Right ventricle myocardium superior (tissue), 1 donor: ENCODE data around the gene ZFP92. TPM values are rescaled to one million over a fixed set of nuclear protein-coding genes. Genes with fewer than 3 reads are reported as not detected.
"Not testable (repeated sequence)": the region's sequence is repeated elsewhere in the genome, so short reads cannot be mapped to it uniquely, and the experiment has no call there.

Experiments
- ATAC-seq: fragments of 200-7000 bp; cut with Tn5 transposase; one replicate; pipeline ENCODE4 v1.9.1; 2020; ENCODE audit warnings: mild to moderate bottlenecking; ENCODE audit not compliant: poor library complexity
- DNase-seq: peaks from one replicate; pipeline ENCODE4 v3.0.0-alpha.2; 2020
- intact Hi-C: fragments of 100-400 bp; cut with DNase I; formaldehyde crosslinking; loops from one replicate; pipeline ENCODE4 v1.11.2; 2022
- total RNA-seq: library from RNA; stranded (reverse); fragmentation: NEBNext Ultra II Directional; extraction: Animal tissue kit (Norgen Biotek cat#: 25700); gene quantifications from one replicate; pipeline ENCODE4 v1.2.1, GENCODE V29; 2021
- donor health status: DM: no; HTN: yes; CAD: no; lungs with severe emphysema.

ZFP92 gene
- total RNA-seq, 1 donor from 2014 or later = 0.65 TPM

DNA sequence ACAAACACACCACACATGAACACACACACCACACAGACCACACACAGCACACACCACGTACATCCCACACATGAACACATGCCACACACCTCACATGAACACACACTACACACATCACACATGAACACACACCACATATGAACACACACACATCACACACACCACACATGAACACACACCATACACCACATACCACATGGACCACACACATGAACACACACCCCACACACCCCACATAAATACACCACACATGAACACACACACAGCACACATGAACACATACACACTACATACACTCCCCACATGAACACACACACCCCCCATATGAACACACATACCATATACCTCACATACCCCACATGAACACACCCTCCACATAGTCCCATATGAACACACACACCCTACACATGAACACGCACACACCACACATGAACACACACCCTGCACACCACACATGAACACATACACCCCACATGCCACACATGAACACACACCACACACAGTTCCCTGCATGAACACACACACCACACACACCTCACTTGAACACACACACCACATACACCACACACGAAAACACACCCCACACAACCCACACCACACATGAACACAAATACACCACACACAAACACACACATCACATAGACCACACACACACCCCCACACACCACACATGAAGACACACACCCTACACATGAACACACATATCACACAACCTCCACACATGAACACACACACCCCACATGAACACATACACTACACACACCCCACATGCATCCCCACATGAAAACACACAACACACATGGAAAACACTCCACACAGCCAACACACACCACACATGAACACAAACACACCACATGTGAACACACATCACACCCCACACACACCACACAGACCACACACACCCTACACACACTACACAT, 28.4 kb upstream of the ZFP92 start:
- intact Hi-C loops = no loop called here
- no peak for ATAC-seq
- no peak for DNase-seq

DNA sequence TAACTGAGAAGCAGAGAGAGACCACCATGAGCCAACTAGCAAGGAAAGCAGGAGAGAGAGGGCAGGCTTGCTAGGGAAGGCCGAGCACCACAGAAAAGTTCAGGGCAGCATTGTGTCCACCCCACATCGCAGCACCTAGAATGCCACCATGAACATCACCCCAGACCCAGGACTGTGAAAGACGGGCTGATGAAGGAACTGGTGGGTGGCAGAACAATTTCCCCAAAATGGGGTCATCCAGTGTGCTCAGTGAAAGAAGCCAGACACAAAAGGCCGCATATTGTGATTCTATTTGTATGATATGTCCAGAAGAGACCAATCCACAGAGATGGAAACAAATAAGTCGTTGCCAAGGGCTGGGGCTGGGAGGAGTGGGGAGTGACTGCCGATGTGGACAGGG, 26.9 kb upstream of the ZFP92 start:
- intact Hi-C loops = no loop called here
- DNase-seq = no peak
- no peak for ATAC-seq

DNA sequence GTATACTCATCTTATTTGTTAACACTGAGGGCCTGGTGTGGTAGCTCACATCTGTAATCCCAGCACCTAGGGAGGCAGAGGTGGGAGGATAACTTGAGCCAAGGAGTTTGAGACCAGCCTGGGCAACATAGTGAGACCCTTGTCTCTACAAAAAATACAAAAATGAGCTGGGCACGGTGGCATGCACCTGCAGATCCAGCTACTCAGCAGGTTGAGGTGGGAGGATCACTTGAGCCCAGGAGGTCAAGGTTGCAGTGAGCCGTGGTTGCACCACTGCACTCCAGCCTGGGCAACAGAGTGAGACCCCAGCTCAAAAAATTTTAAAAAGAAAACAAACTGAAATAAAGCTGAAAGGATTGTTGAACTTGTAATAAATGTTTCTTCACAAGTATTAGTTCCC, 26.3 kb upstream of the ZFP92 start:
- intact Hi-C loops, DNase-seq, ATAC-seq: not testable (repeated sequence)

DNA sequence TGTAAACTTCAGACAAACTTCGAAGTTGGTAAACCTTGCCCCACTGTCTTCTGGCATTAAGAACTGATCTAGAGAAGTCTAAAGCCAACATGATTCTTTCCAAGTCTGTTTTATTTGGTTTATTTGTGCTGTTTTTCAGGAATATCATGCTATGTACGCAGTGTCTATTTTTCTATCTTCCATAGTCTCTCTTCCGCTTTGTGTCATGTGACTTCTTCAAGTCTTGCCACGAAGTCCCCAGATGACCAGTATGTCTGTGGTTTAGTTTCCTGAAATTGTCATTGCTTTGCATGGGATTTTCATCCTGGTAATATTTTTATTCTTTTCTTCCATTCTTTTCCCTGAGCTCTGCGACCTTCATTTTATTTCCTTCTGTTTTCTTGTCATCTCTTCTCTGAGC, 25.2 kb upstream of the ZFP92 start:
- ATAC-seq (no peak), DNase-seq (no peak)
- intact Hi-C loops = no loop called here

DNA sequence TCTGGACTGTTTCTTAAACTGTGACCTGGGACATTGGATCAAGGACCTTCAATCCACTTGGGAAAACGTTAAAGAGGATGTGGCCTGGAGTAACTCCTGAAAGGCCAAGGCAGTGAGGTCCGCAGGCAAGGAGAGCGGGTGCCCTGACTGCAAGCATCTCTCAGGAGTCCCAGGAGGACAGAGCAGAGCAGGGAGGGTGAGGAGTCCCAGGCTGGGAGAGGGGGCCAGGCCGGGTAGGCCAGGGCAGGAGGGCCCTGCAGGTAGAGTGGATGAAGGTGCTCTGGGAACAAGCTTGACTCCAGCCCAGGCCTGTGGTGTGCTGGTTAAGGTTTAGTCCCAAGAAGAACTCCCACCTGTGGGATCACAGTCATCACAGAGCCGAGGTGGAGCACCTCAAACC, 23.9 kb upstream of the ZFP92 start:
- intact Hi-C loops = no loop called here
- DNase-seq = no peak
- no peak for ATAC-seq

DNA sequence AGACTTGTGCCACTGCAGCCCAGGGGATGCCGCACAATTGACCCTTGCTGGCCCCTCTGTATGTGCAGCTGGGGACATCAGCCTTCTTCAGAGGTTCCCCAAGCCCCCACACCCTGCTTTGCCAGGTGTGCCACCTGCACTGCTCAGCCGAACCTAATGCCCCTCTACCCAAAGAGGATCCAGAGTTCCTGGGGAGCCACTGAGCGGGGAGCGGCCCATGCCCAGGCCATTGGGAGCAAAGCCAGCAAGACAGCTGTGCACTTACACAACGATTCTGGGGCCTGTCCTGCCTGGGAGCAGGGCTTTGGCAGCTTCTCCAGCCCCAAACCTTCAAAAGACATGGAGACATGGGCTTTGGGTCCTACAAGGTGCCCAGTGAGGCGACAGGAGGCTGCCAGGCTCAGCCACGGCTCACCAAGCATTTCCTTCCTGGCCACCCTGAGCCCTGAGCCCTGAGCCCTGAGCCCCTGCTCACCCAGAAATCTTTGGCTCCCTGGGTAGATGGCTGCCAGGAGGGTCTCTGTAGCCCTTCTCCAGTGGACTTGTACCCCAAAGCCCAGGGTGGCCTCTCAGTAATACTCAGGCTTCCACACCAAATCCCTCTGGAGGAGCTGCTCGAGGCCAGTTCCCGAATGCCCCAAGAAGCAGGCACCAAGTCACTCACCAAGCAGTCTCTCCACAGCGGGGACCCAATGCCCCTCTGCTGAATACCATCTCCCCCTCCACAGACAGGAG, 23.1 kb upstream of the ZFP92 start:
- ATAC-seq (no peak), DNase-seq (peak; percentile 41)
- intact Hi-C loops = no loop called here

DNA sequence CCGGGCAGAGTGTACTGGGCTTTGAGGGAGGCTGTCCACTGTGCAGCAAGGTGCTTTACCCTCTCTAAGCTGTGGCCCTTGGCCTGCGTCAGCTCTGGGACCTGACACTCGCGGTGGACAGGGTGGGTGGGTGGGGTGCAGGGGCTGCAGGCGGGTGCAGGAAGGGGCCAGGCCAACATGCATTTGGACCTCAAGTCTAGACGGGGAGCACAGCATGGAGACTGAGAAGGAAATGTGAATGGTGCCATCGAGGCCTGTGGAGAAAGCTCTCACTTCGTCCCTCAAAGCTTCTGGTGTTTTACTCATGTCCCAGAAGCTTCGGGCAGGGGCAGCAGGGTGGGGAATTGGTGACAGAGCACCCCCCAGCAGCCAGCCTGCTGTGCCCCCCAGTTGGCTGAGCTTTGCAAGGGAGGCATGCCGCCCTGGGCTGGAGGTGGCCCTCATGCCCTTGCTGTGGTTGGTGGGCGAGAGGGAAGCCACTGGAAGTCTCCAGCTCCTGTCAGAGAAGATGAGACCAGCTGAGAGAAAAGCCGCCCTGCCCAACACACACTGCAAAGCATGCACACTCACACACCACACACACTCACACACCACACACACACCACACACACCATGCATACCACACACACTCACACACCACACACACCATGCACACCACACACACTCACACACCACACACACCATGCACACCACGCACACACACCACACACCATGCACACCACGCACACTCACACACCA, 22.4 kb upstream of the ZFP92 start:
- DNase-seq = no peak
- intact Hi-C loops = no loop called here

DNA sequence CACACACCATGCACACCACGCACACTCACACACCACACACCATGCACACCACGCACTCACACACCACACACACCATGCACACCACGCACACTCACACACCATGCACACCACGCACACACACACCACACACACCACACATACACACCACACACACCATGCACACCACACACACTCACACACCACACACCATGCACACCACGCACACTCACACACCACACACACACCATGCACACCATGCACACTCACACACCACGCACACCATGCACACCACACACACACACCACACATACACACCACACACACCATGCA, 21.9 kb upstream of the ZFP92 start:
- intact Hi-C loops, DNase-seq, ATAC-seq: not testable (repeated sequence)

More for the DNA sequence above, 22.4 kb upstream of the ZFP92 start:
- ATAC-seq = no peak

DNA sequence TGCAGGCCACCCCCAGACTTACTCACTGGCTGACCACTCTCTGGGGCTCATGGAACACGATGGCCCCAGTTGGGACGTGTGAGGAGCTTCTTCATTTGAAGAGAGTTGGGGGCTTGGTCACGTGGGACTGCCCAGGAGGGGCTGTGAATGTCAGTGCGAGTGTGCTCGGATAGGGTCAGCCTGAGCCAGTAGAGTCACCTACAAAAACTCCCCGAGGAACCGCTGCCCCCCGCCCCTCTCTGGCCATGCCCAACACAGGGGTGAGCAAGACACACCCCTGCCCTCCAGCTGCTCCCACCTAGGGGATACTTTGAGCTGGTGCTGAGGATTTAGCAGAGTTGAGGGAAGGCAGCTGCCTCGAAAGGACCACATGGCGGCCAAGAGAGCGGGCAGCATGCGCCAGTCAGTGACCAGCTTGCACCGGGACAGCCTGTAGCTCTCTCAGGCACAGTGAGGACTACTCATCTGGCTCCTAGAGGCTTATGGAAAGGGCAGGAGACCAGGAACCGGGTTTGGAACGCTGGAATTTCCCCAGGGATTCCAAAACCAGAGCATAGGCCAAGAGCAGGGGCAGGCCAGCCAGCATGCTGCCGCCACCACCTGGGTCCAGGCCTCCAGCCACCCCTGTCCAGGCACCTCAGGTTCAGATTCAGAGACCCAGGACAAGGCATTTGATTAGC, 18.5 kb upstream of the ZFP92 start:
- DNase-seq = no peak
- no peak for ATAC-seq
- intact Hi-C loops = no loop called here

DNA sequence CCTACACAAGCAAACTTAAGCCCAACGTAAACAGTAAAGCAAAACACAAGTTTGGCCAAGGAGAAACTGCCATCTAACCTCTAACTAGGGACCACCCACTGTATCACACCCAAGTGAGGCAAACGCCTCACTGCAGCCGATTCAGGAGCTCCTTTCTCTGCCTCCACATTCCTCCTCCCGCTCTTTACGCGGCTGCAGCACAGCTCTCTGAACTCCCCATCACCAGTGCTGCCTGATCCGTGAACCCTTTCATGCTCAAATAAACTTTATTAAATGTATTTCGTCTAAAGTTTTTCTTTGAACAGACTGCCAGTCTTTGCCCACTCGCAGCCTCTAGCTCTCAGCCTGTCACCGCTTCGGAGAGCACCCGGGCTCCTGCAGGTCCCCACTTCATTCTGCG, 16.7 kb upstream of the ZFP92 start:
- DNase-seq (no peak), ATAC-seq (no peak)
- intact Hi-C loops = no loop called here

DNA sequence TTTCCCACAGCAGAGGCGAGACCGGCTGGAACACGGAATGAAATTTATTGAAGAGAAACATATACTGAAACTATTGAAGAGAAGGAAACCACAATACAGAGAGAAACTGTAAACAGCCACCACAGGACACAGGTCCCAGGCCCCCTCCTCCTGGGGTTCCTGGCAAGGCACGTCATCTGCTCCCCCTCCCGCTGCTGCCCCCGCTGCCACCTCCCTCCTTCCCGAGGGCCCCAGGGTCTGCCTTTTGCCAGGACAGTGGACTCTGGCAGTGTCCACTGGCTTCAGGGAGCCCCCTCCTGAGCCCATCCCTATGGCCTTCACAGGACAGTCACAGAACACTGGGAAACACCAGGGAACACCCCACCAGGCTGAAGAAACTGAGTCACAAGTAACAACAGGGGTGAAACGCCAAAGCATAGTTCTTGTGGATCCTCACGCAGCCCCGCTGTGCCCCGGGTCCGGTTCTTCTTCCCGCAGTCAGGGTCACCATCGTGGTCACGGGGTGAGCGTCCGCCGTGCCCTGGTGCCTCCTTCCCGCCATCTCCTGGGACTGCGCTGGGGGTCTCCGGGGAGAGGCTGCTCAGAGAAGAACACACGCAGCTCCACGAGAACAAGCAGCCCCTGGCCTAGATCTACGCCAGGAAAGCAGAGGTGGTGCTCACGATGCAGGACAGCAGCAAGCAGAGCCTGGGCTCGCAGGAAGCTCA, 15.5 kb upstream of the ZFP92 start:
- intact Hi-C loops = no loop called here
- ATAC-seq (no peak), DNase-seq (no peak)

DNA sequence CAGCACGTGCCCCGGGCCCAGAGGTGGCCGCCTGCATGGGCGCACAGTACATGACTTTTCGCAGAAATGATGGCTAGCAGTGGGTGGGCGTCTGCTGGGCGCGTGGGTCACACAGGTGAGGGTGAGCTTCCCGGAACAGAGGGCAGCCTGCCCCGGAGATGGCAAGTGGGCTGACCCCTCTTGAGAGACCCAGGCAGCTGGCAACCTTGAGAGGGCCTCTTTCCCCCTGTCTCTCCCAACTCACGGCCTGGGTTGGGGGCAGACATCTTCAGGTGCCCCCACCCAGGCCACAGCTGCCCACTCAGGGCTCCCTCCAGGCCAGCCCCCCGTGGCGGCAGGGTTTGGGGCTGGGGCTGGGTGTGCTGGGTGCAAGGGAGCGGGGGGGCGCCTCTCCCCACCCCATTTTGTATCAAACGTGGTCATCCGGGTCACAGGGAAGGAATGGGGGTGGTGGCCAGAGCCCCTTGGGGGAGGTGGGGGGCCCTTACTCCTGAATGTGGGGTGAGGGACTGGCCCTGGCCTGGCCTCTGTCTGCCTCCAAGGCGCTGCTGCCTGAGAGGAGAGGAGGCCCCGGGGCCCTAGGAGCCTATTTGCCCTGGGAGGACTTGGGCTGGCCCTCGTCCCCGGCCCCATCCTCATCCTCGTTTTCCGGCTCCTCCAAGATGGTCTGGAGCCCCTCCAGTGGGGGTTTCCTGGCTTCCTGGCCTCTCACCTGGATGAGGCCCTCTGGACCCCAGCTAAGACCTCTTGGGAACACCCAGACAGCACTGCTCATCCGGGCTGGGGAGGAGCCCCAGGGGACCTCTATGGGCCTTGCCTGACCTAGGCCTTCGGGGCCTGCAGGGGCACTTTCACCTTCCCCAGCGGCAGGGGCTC, 14.7 kb upstream of the ZFP92 start:
- intact Hi-C loops = no loop called here
- ATAC-seq = no peak
- no peak for DNase-seq

DNA sequence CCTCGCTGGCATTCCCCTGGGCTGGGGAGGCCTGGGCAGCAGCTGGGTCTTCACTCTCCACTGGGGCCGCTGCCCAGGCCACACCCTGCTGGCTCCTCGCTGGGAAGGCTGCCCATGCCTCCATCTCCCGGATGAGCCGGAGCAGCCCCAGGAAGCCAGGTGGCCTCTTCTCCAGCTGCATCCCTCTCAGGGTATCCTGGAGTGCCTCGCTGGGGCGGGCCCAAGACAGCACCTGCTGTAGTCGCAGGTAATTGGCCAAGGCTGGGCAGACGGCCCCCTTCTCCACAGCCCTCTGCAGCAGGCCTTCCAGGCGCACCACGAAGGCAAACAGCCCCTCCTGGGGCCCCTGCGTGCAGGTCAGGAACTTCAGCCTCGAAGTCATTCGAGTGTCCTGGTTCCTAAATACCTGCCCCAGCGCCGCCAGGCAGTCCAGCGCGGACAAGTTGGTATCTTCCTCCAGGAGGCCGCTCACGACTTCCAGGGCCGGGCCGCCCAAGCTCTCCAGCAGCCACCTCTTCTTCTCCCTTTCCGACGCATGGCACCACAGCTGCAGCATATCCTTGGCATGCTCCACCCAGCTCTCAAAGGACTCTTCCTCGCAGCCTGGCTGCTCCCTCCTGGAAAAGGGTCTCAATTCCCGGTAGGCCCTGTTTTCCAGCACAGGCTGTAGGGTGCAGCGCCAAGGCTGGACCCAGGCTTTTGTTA, 13.9 kb upstream of the ZFP92 start:
- ATAC-seq (no peak), DNase-seq (no peak)
- intact Hi-C loops = no loop called here

DNA sequence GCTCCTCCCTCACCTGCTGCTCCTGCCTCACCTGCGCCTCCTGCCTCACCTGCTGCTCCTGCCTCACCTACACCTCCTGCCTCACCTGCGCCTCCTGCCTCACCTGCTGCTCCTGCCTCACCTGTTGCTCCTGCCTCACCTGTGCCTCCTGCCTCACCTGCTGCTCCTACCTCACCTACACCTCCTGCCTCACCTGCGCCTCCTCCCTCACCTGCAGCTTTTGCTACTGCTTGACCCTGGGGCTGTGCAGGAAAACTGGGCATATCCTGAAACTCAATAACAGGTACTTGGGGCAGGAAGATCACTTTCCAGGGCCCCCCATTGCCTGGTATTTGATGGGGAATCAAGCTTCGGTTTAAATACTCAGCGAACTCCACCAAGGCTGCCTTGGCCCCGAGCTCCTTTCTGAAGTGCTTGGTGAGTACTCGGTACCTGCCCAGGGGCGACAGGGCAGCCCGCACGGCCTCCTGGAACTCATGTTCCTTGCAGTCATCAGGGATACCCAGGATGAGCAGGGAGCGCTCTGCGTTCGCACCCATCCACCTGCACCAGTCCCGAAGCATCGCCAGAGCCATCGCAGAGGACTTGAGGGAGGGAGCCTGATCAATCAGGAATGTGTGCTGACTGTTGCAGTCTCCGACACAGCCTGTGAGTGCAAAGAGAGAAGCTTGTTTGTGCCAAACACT, 12.9 kb upstream of the ZFP92 start:
- ATAC-seq (no peak), DNase-seq (no peak)
- intact Hi-C loops = no loop called here

DNA sequence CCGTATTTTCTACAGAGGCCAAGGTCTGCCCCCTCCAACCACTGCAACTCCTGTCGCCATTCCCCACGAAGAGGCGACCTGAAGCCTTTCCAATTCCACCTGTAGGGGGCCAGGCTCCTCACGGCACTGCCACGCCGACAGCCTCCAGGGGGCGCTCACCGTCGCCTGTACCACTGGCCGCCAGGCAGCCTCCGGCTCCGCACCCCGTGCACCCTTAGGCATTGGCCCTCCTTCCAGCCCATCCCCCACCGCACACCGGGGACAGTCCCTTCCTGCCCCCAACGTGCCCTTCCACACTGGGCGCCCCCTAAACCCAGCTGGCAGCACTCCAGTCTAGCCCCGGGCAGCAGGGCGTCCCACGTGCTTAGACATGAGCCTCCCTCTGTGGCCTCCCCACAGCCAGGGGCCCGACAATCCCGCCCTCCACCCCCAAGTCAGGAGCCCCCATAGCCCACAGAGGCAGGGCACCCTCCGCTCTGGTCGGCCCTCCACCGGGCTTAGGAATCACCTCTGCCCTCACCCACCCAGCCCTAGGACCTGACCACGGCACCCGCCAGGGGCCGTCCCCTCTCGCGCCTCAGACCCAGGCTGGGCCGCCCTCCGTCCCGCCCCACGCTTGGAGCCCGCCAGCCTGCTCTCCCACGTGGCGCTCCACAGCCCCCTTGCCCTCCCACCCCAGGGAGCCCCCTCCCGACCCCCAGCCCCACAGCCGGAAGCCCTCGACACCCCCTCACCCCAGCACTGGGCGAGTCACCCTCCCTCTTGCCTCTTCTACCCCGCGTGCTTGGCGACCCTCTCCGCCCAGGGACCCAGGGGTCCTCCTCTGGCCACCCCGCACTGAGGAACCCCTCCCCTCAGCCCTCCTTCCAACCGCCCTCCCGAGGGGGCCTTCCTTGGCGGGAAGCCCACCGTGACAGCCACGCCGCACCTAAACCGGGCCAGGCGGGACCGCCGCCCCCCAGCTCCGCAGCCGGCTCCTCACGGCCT, 10.8 kb upstream of the ZFP92 start:
- intact Hi-C loops = no loop called here
- peak; percentile 64 for DNase-seq
- ATAC-seq = peak; percentile 41
